Transverse colon (tissue), 4 donors: Measurements from ENCODE around the gene SEC24C.

Experiments used
- CTCF ChIP-seq, 5 experiments: fragments of 200-600 bp in 3 of 5; fragments of 450-650 bp in 2 of 5; sonication (generic) in 3 of 5; IDR thresholded peaks; 1 replicate in 2 of 5; 2 replicates in 3 of 5; pipeline ENCODE4 v1.5.1; 2016 to 2017; ENCODE audit warnings: antibody characterized with exemption in 5 of 5, inconsistent platforms in 3 of 5, mild to moderate bottlenecking in 2 of 5, moderate library complexity in 1 of 5
- POLR2A ChIP-seq: fragments of 450-650 bp; IDR thresholded peaks from one replicate; pipeline ENCODE4 v1.6.1; 2016; ENCODE audit warnings: antibody characterized with exemption, mild to moderate bottlenecking, moderate library complexity
- POLR2AphosphoS5 ChIP-seq, 3 donors: sonication (generic); formaldehyde crosslinking; IDR thresholded peaks; one replicate each; pipeline ENCODE4 v1.6.1; 2016; ENCODE audit warnings: antibody characterized with exemption in 3 of 3

- TF ChIP-seq POLR2A, result no peak
- TF ChIP-seq CTCF (IDR thresholded peaks at IDR 0.05), result no peak
- TF ChIP-seq POLR2AphosphoS5 (IDR thresholded peaks at IDR 0.05), result no peak
Measured at GRCh38 chr10:73742454-73742734, 1.8 kb upstream of the SEC24C start.
